Mesothelial cell of epicardium (in vitro differentiated cells): ENCODE data around the gene CARD8. TPM values are rescaled to one million over a fixed set of nuclear protein-coding genes. Genes with fewer than 3 reads are reported as not detected.

Experiments used
- DNase-seq, 2 experiments: peaks; one replicate each; pipeline ENCODE4 v3.0.0; 2021; ENCODE audit warnings: low spot score in 2 of 2; ENCODE audit not compliant: unreplicated experiment in 2 of 2
- H3K27ac Mint-ChIP-seq: 2 replicates; pipeline ENCODE4 v1.8.0; 2021; ENCODE audit warnings: mixed read lengths
- H3K27me3 Mint-ChIP-seq: 2 replicates; pipeline ENCODE4 v1.8.0; 2021; ENCODE audit warnings: low read depth, mixed read lengths
- H3K36me3 Mint-ChIP-seq: 2 replicates; pipeline ENCODE4 v1.8.0; 2021; ENCODE audit warnings: mixed read lengths
- H3K4me1 Mint-ChIP-seq: 2 replicates; pipeline ENCODE4 v1.8.0; 2021; ENCODE audit warnings: mixed read lengths
- H3K4me3 Mint-ChIP-seq: 2 replicates; pipeline ENCODE4 v1.8.0; 2021; ENCODE audit warnings: mild to moderate bottlenecking, moderate library complexity, mixed read lengths
- H3K9me3 Mint-ChIP-seq: 2 replicates; pipeline ENCODE4 v1.8.0; 2021; ENCODE audit warnings: mixed read lengths
- CTCF ChIP-seq: fragments of 200-600 bp; sonication (generic); IDR thresholded peaks from one replicate; pipeline ENCODE4 v1.5.0; 2021; ENCODE audit warnings: antibody characterized with exemption; ENCODE audit not compliant: unreplicated experiment
- total RNA-seq: library from RNA; stranded (reverse); gene quantifications from 3 replicates; pipeline ENCODE4 v1.2.1, GENCODE V29; 2021

Gene CARD8
- total RNA-seq, 1 donor from 2014 or later: 51.5 TPM

- Mint-ChIP-seq H3K4me3 (no peak overlapping the region), H3K27me3 (no peaks in the 10 kb centered on the region), H3K9me3 (peaks cover 3% of the 10 kb centered on the region), H3K36me3 (peaks cover 33% of the 10 kb centered on the region), H3K4me1 (no peaks in the 10 kb centered on the region), H3K27ac (no peak overlapping the region)
- no peak for DNase-seq
- TF ChIP-seq CTCF: no peak
Measured at GRCh38 chr19:48190885-48191284, 64.8 kb downstream of the CARD8 start.

GRCh38 chr19:48190288-48190884 is 65.3 kb downstream of the CARD8 start:
- Mint-ChIP-seq H3K4me3 (no peak overlapping the region), H3K27ac (no peak overlapping the region), H3K36me3 (peaks cover 33% of the 10 kb centered on the region), H3K9me3 (peaks cover 3% of the 10 kb centered on the region), H3K4me1 (no peaks in the 10 kb centered on the region), H3K27me3 (no peaks in the 10 kb centered on the region)
- peak; percentile 47 for TF ChIP-seq CTCF
- DNase-seq: peak; percentile 38 to 61

GRCh38 chr19:48186541-48186991 is 69.1 kb downstream of the CARD8 start:
- no peak for DNase-seq
- TF ChIP-seq CTCF: no peak
- Mint-ChIP-seq H3K27ac (no peak overlapping the region), H3K36me3 (peaks cover 43% of the 10 kb centered on the region), H3K4me1 (no peaks in the 10 kb centered on the region), H3K9me3 (peaks cover 6% of the 10 kb centered on the region), H3K4me3 (no peak overlapping the region), H3K27me3 (no peaks in the 10 kb centered on the region)

DNA sequence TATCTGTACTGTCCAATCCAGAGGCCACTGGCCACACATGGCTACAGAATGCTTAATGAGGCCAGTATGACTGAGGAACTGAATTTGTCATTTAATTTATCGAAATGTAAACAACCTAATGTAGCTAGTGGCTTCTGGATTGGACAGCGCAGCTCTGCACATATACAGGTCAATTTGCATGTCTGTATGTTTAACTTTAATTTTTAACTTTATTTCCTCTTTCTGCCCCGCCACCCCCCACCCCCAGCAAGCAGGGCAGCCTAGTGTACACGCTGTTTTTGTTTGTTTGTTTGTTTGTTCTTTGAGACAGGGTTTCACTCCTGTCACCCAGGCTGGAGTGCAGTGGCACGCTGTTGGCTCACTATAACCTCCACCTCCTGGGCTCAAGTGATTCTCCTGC is 69.7 kb downstream of the CARD8 start:
- no peak for DNase-seq
- no peak overlapping the region for H3K27ac Mint-ChIP-seq
- no peak overlapping the region for H3K4me3 Mint-ChIP-seq
- H3K36me3 Mint-ChIP-seq: peaks cover 46% of the 10 kb centered on the region
- no peaks in the 10 kb centered on the region for H3K4me1 Mint-ChIP-seq
- peaks cover 11% of the 10 kb centered on the region for H3K9me3 Mint-ChIP-seq
- no peaks in the 10 kb centered on the region for H3K27me3 Mint-ChIP-seq
- TF ChIP-seq CTCF: no peak

DNA sequence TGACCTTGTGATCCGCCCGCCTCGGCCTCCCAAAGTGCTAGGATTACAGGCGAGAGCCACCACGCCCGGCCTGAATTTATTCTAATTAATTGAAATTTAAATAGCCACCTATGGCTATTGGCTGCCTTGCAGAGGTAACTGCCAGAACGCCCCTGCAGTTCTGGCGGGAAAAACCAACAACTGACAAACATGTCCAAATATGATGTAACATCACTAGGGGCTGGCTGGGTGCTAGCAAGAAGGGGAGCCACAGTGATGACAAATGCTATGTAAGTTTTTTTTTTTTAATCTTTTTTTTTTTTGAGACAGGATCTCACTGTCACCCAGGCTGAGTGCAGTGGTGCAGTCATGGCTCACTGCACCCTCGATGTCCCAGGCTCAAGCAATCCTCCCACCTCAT is 72.4 kb downstream of the CARD8 start:
- DNase-seq: no peak
- Mint-ChIP-seq H3K36me3 (peaks cover 47% of the 10 kb centered on the region), H3K9me3 (peaks cover 13% of the 10 kb centered on the region), H3K4me1 (no peaks in the 10 kb centered on the region), H3K27me3 (no peaks in the 10 kb centered on the region), H3K4me3 (no peak overlapping the region), H3K27ac (no peak overlapping the region)
- TF ChIP-seq CTCF: no peak

GRCh38 chr19:48182434-48182833 is 73.3 kb downstream of the CARD8 start:
- Mint-ChIP-seq H3K9me3 (peaks cover 13% of the 10 kb centered on the region), H3K36me3 (peaks cover 45% of the 10 kb centered on the region), H3K4me3 (no peak overlapping the region), H3K27ac (no peak overlapping the region), H3K4me1 (no peaks in the 10 kb centered on the region), H3K27me3 (no peaks in the 10 kb centered on the region)
- no peak for DNase-seq
- no peak for TF ChIP-seq CTCF
